Subcutaneous abdominal adipose tissue (tissue), 5 donors: Measurements from ENCODE around the gene MCC.

ENCODE experiments used
- H3K27ac ChIP-seq: one replicate; pipeline ENCODE4 v1.7.0; 2013; ENCODE audit warnings: low read depth, mild to moderate bottlenecking, inconsistent platforms, low read length, moderate library complexity
- H3K27me3 ChIP-seq, 5 donors: one replicate each; pipeline ENCODE4 v1.7.0; 2013; ENCODE audit warnings: low read length in 5 of 5, inconsistent platforms in 1 of 5; ENCODE audit not compliant: control insufficient read depth in 5 of 5, insufficient read depth in 4 of 5
- H3K36me3 ChIP-seq, 5 donors: one replicate each; pipeline ENCODE4 v1.7.0; 2013; ENCODE audit warnings: low read length in 5 of 5; ENCODE audit not compliant: control insufficient read depth in 5 of 5, insufficient read depth in 5 of 5
- H3K4me1 ChIP-seq, 5 donors: one replicate each; pipeline ENCODE4 v1.7.0; 2013; ENCODE audit warnings: low read length in 5 of 5, mild to moderate bottlenecking in 3 of 5, moderate library complexity in 1 of 5; ENCODE audit not compliant: control insufficient read depth in 5 of 5, insufficient read depth in 5 of 5
- H3K4me3 ChIP-seq, 5 donors: one replicate each; pipeline ENCODE4 v1.7.0; 2013; ENCODE audit warnings: low read length in 5 of 5, low read depth in 1 of 5
- H3K9ac ChIP-seq, 5 donors: one replicate each; pipeline ENCODE4 v1.7.0; 2013; ENCODE audit warnings: low read length in 5 of 5, mild to moderate bottlenecking in 4 of 5, moderate library complexity in 3 of 5
- H3K9me3 ChIP-seq, 5 donors: one replicate each; pipeline ENCODE4 v1.7.0; 2013; ENCODE audit warnings: low read length in 5 of 5; ENCODE audit not compliant: control insufficient read depth in 5 of 5
- donor health status: healthy.
- donor health status: healthy.
- donor health status: healthy.
- donor health status: healthy.
- donor health status: healthy.

The MCC gene

GRCh38 chr5:113099822-113100221, 388.4 kb downstream of the MCC start:
- H3K36me3 ChIP-seq = peaks cover 0 to 28% (median 20%) of the 10 kb centered on the region in 5 donors
- H3K9ac ChIP-seq = no peak overlapping the region
- H3K27ac ChIP-seq = no peak overlapping the region
- H3K9me3 ChIP-seq = no peaks in the 10 kb centered on the region
- H3K4me1 ChIP-seq = peaks cover 0 to 4% (median 0%) of the 10 kb centered on the region in 5 donors
- no peak overlapping the region for H3K4me3 ChIP-seq
- no peaks in the 10 kb centered on the region for H3K27me3 ChIP-seq

DNA sequence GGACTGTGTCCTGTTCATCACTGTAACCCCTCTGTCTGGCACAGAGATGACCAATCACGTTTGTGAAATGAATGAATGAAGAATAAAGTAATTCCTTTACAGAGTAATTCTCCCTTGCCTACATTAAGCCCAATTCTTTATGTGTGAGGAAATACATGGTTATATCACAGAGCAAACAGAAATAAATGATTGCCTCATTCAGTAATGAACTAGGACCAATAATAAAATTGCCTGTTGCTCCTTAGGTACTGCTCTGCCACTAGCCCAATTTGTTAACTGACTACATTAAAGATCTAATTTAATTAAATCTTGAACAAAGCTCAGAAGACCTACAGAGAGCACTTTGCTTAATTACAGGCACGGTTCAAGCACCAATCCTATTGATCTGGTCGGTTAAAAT, 389.9 kb downstream of the MCC start:
- peaks cover 0 to 4% (median 0%) of the 10 kb centered on the region in 5 donors for H3K4me1 ChIP-seq
- no peaks in the 10 kb centered on the region for H3K9me3 ChIP-seq
- H3K9ac ChIP-seq = no peak overlapping the region
- H3K4me3 ChIP-seq = no peak overlapping the region
- peaks cover 0 to 24% (median 15%) of the 10 kb centered on the region in 5 donors for H3K36me3 ChIP-seq
- H3K27me3 ChIP-seq = no peaks in the 10 kb centered on the region
- H3K27ac ChIP-seq = no peak overlapping the region

GRCh38 chr5:113095831-113096230, 392.4 kb downstream of the MCC start:
- H3K36me3 ChIP-seq = peaks cover 0 to 16% (median 7%) of the 10 kb centered on the region in 5 donors
- no peak overlapping the region for H3K27ac ChIP-seq
- H3K4me3 ChIP-seq = no peak overlapping the region
- H3K27me3 ChIP-seq = no peaks in the 10 kb centered on the region
- no peaks in the 10 kb centered on the region for H3K9me3 ChIP-seq
- H3K4me1 ChIP-seq = peaks cover 0 to 3% (median 0%) of the 10 kb centered on the region in 5 donors
- H3K9ac ChIP-seq = no peak overlapping the region

DNA sequence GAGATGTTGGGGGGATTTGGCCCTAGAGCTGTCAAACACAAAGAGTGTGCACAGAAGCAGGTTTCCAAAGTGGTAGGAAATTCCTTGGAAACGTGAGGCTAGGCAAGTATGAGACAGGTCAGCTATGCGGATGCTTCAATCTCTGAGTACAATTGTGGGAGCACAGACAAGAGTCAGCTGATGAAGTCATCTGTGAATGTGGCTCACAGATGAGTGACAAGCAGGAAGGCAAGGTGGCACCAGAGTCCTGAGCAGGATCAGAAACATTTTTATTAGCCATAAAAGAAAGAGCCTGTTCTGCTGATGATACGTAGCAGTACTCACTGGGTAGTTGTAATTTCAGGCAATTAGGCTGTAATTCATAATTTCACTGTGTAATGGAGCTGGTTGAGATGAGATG, 394.7 kb downstream of the MCC start:
- peaks cover 0 to 12% (median 6%) of the 10 kb centered on the region in 5 donors for H3K36me3 ChIP-seq
- H3K27ac ChIP-seq = no peak overlapping the region
- no peaks in the 10 kb centered on the region for H3K27me3 ChIP-seq
- H3K4me1 ChIP-seq = peaks cover 0 to 14% (median 6%) of the 10 kb centered on the region in 5 donors
- H3K9me3 ChIP-seq = no peaks in the 10 kb centered on the region
- no peak overlapping the region for H3K4me3 ChIP-seq
- H3K9ac ChIP-seq = no peak overlapping the region

- no peak overlapping the region for H3K9ac ChIP-seq
- no peak overlapping the region for H3K27ac ChIP-seq
- peaks cover 0 to 9% (median 5%) of the 10 kb centered on the region in 5 donors for H3K36me3 ChIP-seq
Measured at GRCh38 chr5:113092683-113093082, 395.6 kb downstream of the MCC start.

GRCh38 chr5:113091622-113092021, 396.6 kb downstream of the MCC start:
- Histone ChIP-seq H3K4me1 (peaks cover 0 to 15% (median 9%) of the 10 kb centered on the region in 5 donors), H3K27me3 (no peaks in the 10 kb centered on the region), H3K4me3 (no peak overlapping the region), H3K9ac (no peak overlapping the region), H3K27ac (no peak overlapping the region), H3K9me3 (no peaks in the 10 kb centered on the region), H3K36me3 (peaks cover 0 to 11% (median 4%) of the 10 kb centered on the region in 5 donors)

More at GRCh38 chr5:113092683-113093082, 395.6 kb downstream of the MCC start:
- no peak overlapping the region for H3K4me3 ChIP-seq
- peaks cover 0 to 14% (median 6%) of the 10 kb centered on the region in 5 donors for H3K4me1 ChIP-seq
- H3K27me3 ChIP-seq = no peaks in the 10 kb centered on the region
- H3K9me3 ChIP-seq = no peaks in the 10 kb centered on the region

GRCh38 chr5:113090336-113091106, 397.7 kb downstream of the MCC start:
- H3K36me3 ChIP-seq = peaks cover 0 to 11% (median 2%) of the 10 kb centered on the region in 5 donors
- H3K4me1 ChIP-seq = peaks cover 0 to 22% (median 14%) of the 10 kb centered on the region in 5 donors
- H3K9ac ChIP-seq = no peak overlapping the region
- H3K27ac ChIP-seq = no peak overlapping the region
- no peaks in the 10 kb centered on the region for H3K27me3 ChIP-seq
- H3K9me3 ChIP-seq = no peaks in the 10 kb centered on the region
- H3K4me3 ChIP-seq = no peak overlapping the region

DNA sequence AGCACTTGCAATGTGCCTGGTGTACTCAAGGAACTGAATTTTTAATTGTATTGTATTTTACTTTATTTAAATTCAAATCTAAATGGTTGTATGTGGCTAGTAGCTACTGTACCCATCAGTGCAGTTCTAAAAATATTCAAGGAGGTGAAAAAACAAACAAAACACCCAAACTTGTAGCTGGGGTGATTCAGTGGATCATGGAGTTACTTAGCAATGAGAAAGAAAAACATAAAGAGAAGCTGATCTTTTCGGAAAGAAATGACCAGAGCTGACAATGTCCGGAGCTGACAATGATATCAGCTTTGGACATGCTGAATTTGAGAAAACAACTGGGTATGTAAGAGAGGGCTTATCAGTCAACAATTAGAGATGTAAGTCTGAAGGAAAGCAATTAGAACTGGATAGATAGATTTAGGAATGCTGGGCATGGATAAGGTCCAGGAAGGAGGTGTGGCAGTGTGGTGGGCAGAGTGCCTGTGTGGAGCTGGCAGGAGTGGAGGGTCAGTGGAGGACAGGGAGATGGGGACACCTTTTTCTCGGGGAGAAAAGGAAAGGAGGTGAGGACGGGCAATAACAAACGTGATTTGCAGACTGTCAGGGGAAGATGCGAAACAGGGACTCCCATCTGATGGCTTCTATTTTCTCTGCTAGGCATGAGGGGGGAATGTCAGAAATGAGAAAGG, 398.5 kb downstream of the MCC start:
- peaks cover 0 to 22% (median 14%) of the 10 kb centered on the region in 5 donors for H3K4me1 ChIP-seq
- H3K27ac ChIP-seq = no peak overlapping the region
- no peaks in the 10 kb centered on the region for H3K9me3 ChIP-seq
- no peak overlapping the region for H3K9ac ChIP-seq
- no peak overlapping the region for H3K4me3 ChIP-seq
- H3K27me3 ChIP-seq = no peaks in the 10 kb centered on the region
- H3K36me3 ChIP-seq = peaks cover 0 to 14% (median 5%) of the 10 kb centered on the region in 5 donors

DNA sequence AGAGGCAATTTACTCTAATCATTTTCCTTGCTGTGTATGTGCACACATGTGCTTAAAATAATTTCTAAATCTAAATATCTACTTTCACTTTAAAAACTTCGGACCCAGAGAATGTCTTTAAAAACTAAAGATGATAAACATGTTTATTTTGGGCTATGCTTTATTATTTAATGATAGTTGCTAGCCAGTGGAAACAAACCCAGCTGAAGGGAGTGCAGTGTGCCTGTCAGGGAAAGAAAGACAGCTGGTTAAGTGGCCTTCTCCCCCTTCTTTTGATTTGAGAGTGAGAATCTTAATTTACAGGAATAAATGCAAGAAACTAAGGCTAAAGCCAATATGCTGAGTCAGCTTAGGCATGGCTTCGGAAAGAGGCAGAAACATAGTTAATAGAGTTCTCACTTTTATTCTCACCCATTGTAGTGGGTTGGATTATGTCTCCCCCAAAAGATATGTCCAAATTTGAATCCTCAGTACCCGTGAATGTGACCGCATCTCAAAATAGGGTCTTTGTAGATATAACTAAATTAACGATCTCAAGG, 400.2 kb downstream of the MCC start:
- H3K9me3 ChIP-seq = no peaks in the 10 kb centered on the region
- no peak overlapping the region for H3K9ac ChIP-seq
- no peaks in the 10 kb centered on the region for H3K27me3 ChIP-seq
- H3K27ac ChIP-seq = no peak overlapping the region
- peaks cover 0 to 24% (median 14%) of the 10 kb centered on the region in 5 donors for H3K36me3 ChIP-seq
- H3K4me1 ChIP-seq = peaks cover 0 to 22% (median 14%) of the 10 kb centered on the region in 5 donors
- H3K4me3 ChIP-seq = no peak overlapping the region
